Measurements from ENCODE around the gene GRK4. TPM values are rescaled to one million over a fixed set of nuclear protein-coding genes. Genes with fewer than 3 reads are reported as not detected.

The GRK4 gene
- total and polyA plus RNA-seq, 2 donors: 2.3 to 5.6 TPM

- Histone ChIP-seq H3K4me1 (ENCODE audit: control insufficient read depth in 2 of 2, insufficient read depth in 2 of 2, low read length in 2 of 2) (no peaks in the 10 kb centered on the region), H3K27me3 (ENCODE audit: control insufficient read depth in 2 of 2, insufficient read depth in 1 of 2, low read length in 1 of 2) (no peaks in the 10 kb centered on the region), H3K4me3 (ENCODE audit: low read length in 2 of 2) (no peak overlapping the region), H3K36me3 (ENCODE audit: control insufficient read depth in 2 of 2, insufficient read depth in 2 of 2, low read length in 1 of 2) (no peaks in the 10 kb centered on the region), H3K9me3 (ENCODE audit: control insufficient read depth in 2 of 2, insufficient read depth in 1 of 2, low read length in 1 of 2) (no peaks in the 10 kb centered on the region), H3K27ac (ENCODE audit: low read depth in 1 of 2, low read length in 1 of 2) (no peak overlapping the region)
- 98% methylated on average over 9 of the region's 9 CpGs for WGBS
- DNase-seq (ENCODE audit: low read depth in 6 of 9, low spot score in 9 of 9): no peak
These were observed 63.2 kb downstream of the GRK4 start for GRCh38 chr4:3026540-3026939.

GRCh38 chr4:3029464-3029863, 66.1 kb downstream of the GRK4 start:
- Histone ChIP-seq H3K9me3 (ENCODE audit: control insufficient read depth in 2 of 2, insufficient read depth in 1 of 2, low read length in 1 of 2) (no peaks in the 10 kb centered on the region), H3K4me1 (ENCODE audit: control insufficient read depth in 2 of 2, insufficient read depth in 2 of 2, low read length in 2 of 2) (no peaks in the 10 kb centered on the region), H3K36me3 (ENCODE audit: control insufficient read depth in 2 of 2, insufficient read depth in 2 of 2, low read length in 1 of 2) (no peaks in the 10 kb centered on the region), H3K27me3 (ENCODE audit: control insufficient read depth in 2 of 2, insufficient read depth in 1 of 2, low read length in 1 of 2) (no peaks in the 10 kb centered on the region), H3K4me3 (ENCODE audit: low read length in 2 of 2) (no peak overlapping the region), H3K27ac (ENCODE audit: low read depth in 1 of 2, low read length in 1 of 2) (no peak overlapping the region)
- 98% methylated on average over 9 of the region's 9 CpGs for WGBS
- DNase-seq (ENCODE audit: low read depth in 6 of 9, low spot score in 9 of 9): no peak

GRCh38 chr4:3030566-3031356, 67.4 kb downstream of the GRK4 start:
- Histone ChIP-seq H3K36me3 (ENCODE audit: control insufficient read depth in 2 of 2, insufficient read depth in 2 of 2, low read length in 1 of 2) (no peaks in the 10 kb centered on the region), H3K4me3 (ENCODE audit: low read length in 2 of 2) (no peak overlapping the region), H3K27me3 (ENCODE audit: control insufficient read depth in 2 of 2, insufficient read depth in 1 of 2, low read length in 1 of 2) (no peaks in the 10 kb centered on the region), H3K4me1 (ENCODE audit: control insufficient read depth in 2 of 2, insufficient read depth in 2 of 2, low read length in 2 of 2) (no peaks in the 10 kb centered on the region), H3K9me3 (ENCODE audit: control insufficient read depth in 2 of 2, insufficient read depth in 1 of 2, low read length in 1 of 2) (no peaks in the 10 kb centered on the region), H3K27ac (ENCODE audit: low read depth in 1 of 2, low read length in 1 of 2) (no peak overlapping the region)
- no peak for DNase-seq (ENCODE audit: low read depth in 6 of 9, low spot score in 9 of 9)
- WGBS: 92% methylated on average over 18 of the region's 18 CpGs

GRCh38 chr4:3031357-3032082, 68.1 kb downstream of the GRK4 start:
- H3K27me3 ChIP-seq (ENCODE audit: control insufficient read depth in 2 of 2, insufficient read depth in 1 of 2, low read length in 1 of 2): peaks cover 0 to under 1% of the 10 kb centered on the region in 2 donors
- WGBS: 93% methylated on average over 12 of the region's 12 CpGs
- H3K27ac ChIP-seq (ENCODE audit: low read depth in 1 of 2, low read length in 1 of 2): no peak overlapping the region
- DNase-seq (ENCODE audit: low read depth in 6 of 9, low spot score in 9 of 9): no peak
- no peak overlapping the region for H3K4me3 ChIP-seq (ENCODE audit: low read length in 2 of 2)
- no peaks in the 10 kb centered on the region for H3K9me3 ChIP-seq (ENCODE audit: control insufficient read depth in 2 of 2, insufficient read depth in 1 of 2, low read length in 1 of 2)
- H3K4me1 ChIP-seq (ENCODE audit: control insufficient read depth in 2 of 2, insufficient read depth in 2 of 2, low read length in 2 of 2): no peaks in the 10 kb centered on the region
- no peaks in the 10 kb centered on the region for H3K36me3 ChIP-seq (ENCODE audit: control insufficient read depth in 2 of 2, insufficient read depth in 2 of 2, low read length in 1 of 2)

- Histone ChIP-seq H3K4me3 (ENCODE audit: low read length in 2 of 2) (no peak overlapping the region), H3K36me3 (ENCODE audit: control insufficient read depth in 2 of 2, insufficient read depth in 2 of 2, low read length in 1 of 2) (no peaks in the 10 kb centered on the region), H3K27me3 (ENCODE audit: control insufficient read depth in 2 of 2, insufficient read depth in 1 of 2, low read length in 1 of 2) (peaks cover 0 to 8% of the 10 kb centered on the region in 2 donors), H3K4me1 (ENCODE audit: control insufficient read depth in 2 of 2, insufficient read depth in 2 of 2, low read length in 2 of 2) (peaks cover 0 to 2% of the 10 kb centered on the region in 2 donors), H3K27ac (ENCODE audit: low read depth in 1 of 2, low read length in 1 of 2) (no peak overlapping the region), H3K9me3 (ENCODE audit: control insufficient read depth in 2 of 2, insufficient read depth in 1 of 2, low read length in 1 of 2) (no peaks in the 10 kb centered on the region)
- WGBS: 94% methylated on average over 8 of the region's 8 CpGs
- DNase-seq (ENCODE audit: low read depth in 6 of 9, low spot score in 9 of 9): no peak
These were observed 70.9 kb downstream of the GRK4 start for GRCh38 chr4:3034231-3034630.

GRCh38 chr4:3035249-3035648, 71.9 kb downstream of the GRK4 start:
- H3K4me1 ChIP-seq (ENCODE audit: control insufficient read depth in 2 of 2, insufficient read depth in 2 of 2, low read length in 2 of 2): peaks cover 0 to 2% of the 10 kb centered on the region in 2 donors
- WGBS: 95% methylated on average over 8 of the region's 8 CpGs
- H3K36me3 ChIP-seq (ENCODE audit: control insufficient read depth in 2 of 2, insufficient read depth in 2 of 2, low read length in 1 of 2): no peaks in the 10 kb centered on the region
- no peak for DNase-seq (ENCODE audit: low read depth in 6 of 9, low spot score in 9 of 9)
- no peaks in the 10 kb centered on the region for H3K9me3 ChIP-seq (ENCODE audit: control insufficient read depth in 2 of 2, insufficient read depth in 1 of 2, low read length in 1 of 2)
- peaks cover 0 to 13% of the 10 kb centered on the region in 2 donors for H3K27me3 ChIP-seq (ENCODE audit: control insufficient read depth in 2 of 2, insufficient read depth in 1 of 2, low read length in 1 of 2)
- no peak overlapping the region for H3K4me3 ChIP-seq (ENCODE audit: low read length in 2 of 2)
- no peak overlapping the region for H3K27ac ChIP-seq (ENCODE audit: low read depth in 1 of 2, low read length in 1 of 2)

GRCh38 chr4:3035674-3036073, 72.3 kb downstream of the GRK4 start:
- WGBS: 93% methylated on average over 6 of the region's 6 CpGs
- DNase-seq (ENCODE audit: low read depth in 6 of 9, low spot score in 9 of 9): no peak
- no peaks in the 10 kb centered on the region for H3K36me3 ChIP-seq (ENCODE audit: control insufficient read depth in 2 of 2, insufficient read depth in 2 of 2, low read length in 1 of 2)
- H3K4me1 ChIP-seq (ENCODE audit: control insufficient read depth in 2 of 2, insufficient read depth in 2 of 2, low read length in 2 of 2): peaks cover 0 to 3% of the 10 kb centered on the region in 2 donors
- H3K9me3 ChIP-seq (ENCODE audit: control insufficient read depth in 2 of 2, insufficient read depth in 1 of 2, low read length in 1 of 2): no peaks in the 10 kb centered on the region
- H3K27ac ChIP-seq (ENCODE audit: low read depth in 1 of 2, low read length in 1 of 2): no peak overlapping the region
- H3K4me3 ChIP-seq (ENCODE audit: low read length in 2 of 2): no peak overlapping the region
- peaks cover 0 to 16% of the 10 kb centered on the region in 2 donors for H3K27me3 ChIP-seq (ENCODE audit: control insufficient read depth in 2 of 2, insufficient read depth in 1 of 2, low read length in 1 of 2)

GRCh38 chr4:3036131-3036952, 73.0 kb downstream of the GRK4 start:
- no peak overlapping the region for H3K4me3 ChIP-seq (ENCODE audit: low read length in 2 of 2)
- DNase-seq (ENCODE audit: low read depth in 6 of 9, low spot score in 9 of 9): no peak
- WGBS: 96% methylated on average over 21 of the region's 21 CpGs
- H3K27ac ChIP-seq (ENCODE audit: low read depth in 1 of 2, low read length in 1 of 2): no peak overlapping the region
- H3K36me3 ChIP-seq (ENCODE audit: control insufficient read depth in 2 of 2, insufficient read depth in 2 of 2, low read length in 1 of 2): no peaks in the 10 kb centered on the region
- no peaks in the 10 kb centered on the region for H3K9me3 ChIP-seq (ENCODE audit: control insufficient read depth in 2 of 2, insufficient read depth in 1 of 2, low read length in 1 of 2)
- peaks cover 0 to 23% of the 10 kb centered on the region in 2 donors for H3K27me3 ChIP-seq (ENCODE audit: control insufficient read depth in 2 of 2, insufficient read depth in 1 of 2, low read length in 1 of 2)
- H3K4me1 ChIP-seq (ENCODE audit: control insufficient read depth in 2 of 2, insufficient read depth in 2 of 2, low read length in 2 of 2): peaks cover 0 to 4% of the 10 kb centered on the region in 2 donors

Data from thymus (tissue), 11 donors.